HCT116 (cell line): ENCODE data around the gene PRC1. TPM values are rescaled to one million over a fixed set of nuclear protein-coding genes. Genes with fewer than 3 reads are reported as not detected.

ENCODE experiments used
- ATAC-seq: fragments of 200-7000 bp; cut with Tn5 transposase; 2 replicates; pipeline ENCODE4 v1.9.1; 2020; ENCODE audit warnings: mild to moderate bottlenecking, moderate library complexity
- BruUV-seq: library from RNA; stranded (reverse); fragments of 400-500 nt; replicated peaks from 2 replicates; lab custom pipeline; 2021; lab: Mats Ljungman, UMichigan
- CTCF ChIA-PET: fragments of 300-600 bp; sonication (Branson Sonifier 250); formaldehyde crosslinking; loops from one replicate; lab custom pipeline; 2021; ENCODE audit warnings: antibody characterized with exemption; lab: Charles Lee
- POLR2A ChIA-PET: fragments of 300-600, 350-600 bp; sonication (Branson Sonifier 250); formaldehyde crosslinking; loops from one replicate; lab custom pipeline; 2021; ENCODE audit warnings: antibody characterized with exemption; lab: Charles Lee
- RAD21 ChIA-PET, 2 experiments: fragments of 300-600 bp; sonication (Branson Sonifier 250); formaldehyde crosslinking; loops; one replicate each; lab custom pipeline; 2023; ENCODE audit warnings: low total read pairs in 2 of 2; ENCODE audit not compliant: uncharacterized antibody in 2 of 2, unreplicated experiment in 2 of 2, low non-redundant PET in 1 of 2; lab: Charles Lee
- DNase-seq: peaks from one replicate; pipeline ENCODE4 v3.0.0-alpha.2; 2010; ENCODE audit warnings: low read depth, low spot score
- H2AFZ ChIP-seq: fragments of 200-600 bp; shearing (Covaris generic), sonication (generic); 2 replicates; pipeline ENCODE4 v1.6.1; 2017; ENCODE audit warnings: low read depth, mixed run types, mixed read lengths, antibody characterized with exemption, low read length; ENCODE audit not compliant: poor library complexity, severe bottlenecking
- H3K27ac ChIP-seq: 2 replicates; pipeline ENCODE4 v1.5.1; 2012; ENCODE audit warnings: low read depth, low read length
- H3K27me3 ChIP-seq: fragments of 200-600 bp; sonication (generic); 2 replicates; pipeline ENCODE4 v1.6.1; 2016; ENCODE audit warnings: mixed run types, low read length, mixed read lengths; ENCODE audit not compliant: insufficient read depth
- H3K36me3 ChIP-seq, 2 experiments: fragments of 200-500 bp in 1 of 2; fragments of 200-600 bp in 1 of 2; sonication (Bioruptor generic) in 1 of 2; sonication (generic) in 1 of 2; 2 replicates each; pipeline versions ENCODE4 v1.5.1 to v1.6.1; 2014 to 2016; ENCODE audit warnings: low read length in 2 of 2, inconsistent platforms in 1 of 2, mixed read lengths in 1 of 2, mixed run types in 1 of 2; ENCODE audit not compliant: insufficient read depth in 2 of 2, control insufficient read depth in 1 of 2
- H3K4me1 ChIP-seq, 2 experiments: fragments of 200-600 bp in 1 of 2; sonication (generic) in 1 of 2; 2 replicates each; pipeline versions ENCODE4 v1.5.1 to v1.6.1; 2012 to 2017; ENCODE audit warnings: low read length in 2 of 2, inconsistent platforms in 1 of 2, mild to moderate bottlenecking in 1 of 2, mixed read lengths in 1 of 2, mixed run types in 1 of 2, moderate library complexity in 1 of 2; ENCODE audit not compliant: insufficient read depth in 2 of 2, control insufficient read depth in 1 of 2
- H3K4me2 ChIP-seq: fragments of 200-600 bp; sonication (generic); 2 replicates; pipeline ENCODE4 v1.6.1; 2017; ENCODE audit warnings: mixed run types, low read length, mixed read lengths
- H3K4me3 ChIP-seq, 2 experiments: fragments of 200-600 bp in 1 of 2; sonication (generic) in 1 of 2; replicated peaks in 1 of 2; 2 replicates each; pipeline ENCODE4 v1.5.1; 2011 to 2016; ENCODE audit warnings: low read length in 2 of 2, control low read depth in 1 of 2, low read depth in 1 of 2, mild to moderate bottlenecking in 1 of 2, mixed read lengths in 1 of 2, mixed run types in 1 of 2
- H3K79me2 ChIP-seq: fragments of 200-600 bp; sonication (generic); 2 replicates; pipeline ENCODE4 v1.6.1; 2017; ENCODE audit warnings: mild to moderate bottlenecking, mixed run types, low read length, moderate library complexity, mixed read lengths; ENCODE audit not compliant: insufficient read depth
- H3K9ac ChIP-seq: fragments of 200-600 bp; sonication (generic); 2 replicates; pipeline ENCODE4 v1.6.1; 2016; ENCODE audit warnings: low read length, mixed read lengths
- H3K9me2 ChIP-seq: fragments of 200-600 bp; sonication (generic), shearing (Covaris generic); 2 replicates; pipeline ENCODE4 v1.6.1; 2017; ENCODE audit warnings: mixed run types, mild to moderate bottlenecking, moderate library complexity; ENCODE audit not compliant: insufficient read depth
- H3K9me3 ChIP-seq, 2 experiments: fragments of 200-500 bp in 1 of 2; fragments of 200-600 bp in 1 of 2; sonication (Bioruptor generic) in 1 of 2; sonication (generic) in 1 of 2; 2 replicates each; pipeline ENCODE4 v1.6.1; 2014 to 2017; ENCODE audit warnings: low read length in 2 of 2, mixed read lengths in 2 of 2, inconsistent platforms in 1 of 2, low read depth in 1 of 2, mild to moderate bottlenecking in 1 of 2, mixed run types in 1 of 2, moderate library complexity in 1 of 2; ENCODE audit not compliant: control insufficient read depth in 1 of 2, insufficient read depth in 1 of 2
- H4K20me1 ChIP-seq: fragments of 200-600 bp; sonication (generic), shearing (Covaris generic); 2 replicates; pipeline ENCODE4 v1.6.1; 2017; ENCODE audit warnings: mixed run types, mild to moderate bottlenecking, moderate library complexity; ENCODE audit not compliant: insufficient read depth
- ATF3 ChIP-seq: IDR thresholded peaks from 2 replicates; pipeline ENCODE4 v1.6.1; 2012
- CBX3 ChIP-seq: IDR thresholded peaks from 2 replicates; pipeline ENCODE4 v1.6.1; 2012; ENCODE audit warnings: low read depth
- CEBPB ChIP-seq: IDR thresholded peaks from 2 replicates; pipeline ENCODE4 v1.6.1; 2012; ENCODE audit warnings: low read depth
- EGR1 ChIP-seq: IDR thresholded peaks from 2 replicates; pipeline ENCODE4 v1.6.1; 2012; ENCODE audit warnings: low read depth
- ELF1 ChIP-seq: IDR thresholded peaks from 2 replicates; pipeline ENCODE4 v1.6.1; 2012; ENCODE audit warnings: low read depth, borderline replicate concordance
- EZH2 ChIP-seq: fragments of 200-600 bp; sonication (generic); IDR thresholded peaks from 2 replicates; pipeline ENCODE4 v1.6.1; 2017; ENCODE audit warnings: antibody characterized with exemption, mixed run types
- EZH2phosphoT487 ChIP-seq: fragments of 200-600 bp; IDR thresholded peaks from 2 replicates; pipeline ENCODE4 v1.6.1; 2018; ENCODE audit warnings: antibody characterized with exemption, borderline replicate concordance
- FOSL1 ChIP-seq: IDR thresholded peaks from 2 replicates; pipeline ENCODE4 v1.6.1; 2012; ENCODE audit warnings: low read depth
- JUND ChIP-seq: IDR thresholded peaks from 2 replicates; pipeline ENCODE4 v1.6.1; 2012
- POLR2A ChIP-seq: IDR thresholded peaks from 2 replicates; pipeline ENCODE4 v1.7.0; 2011; ENCODE audit warnings: borderline replicate concordance; ENCODE audit not compliant: insufficient read depth, insufficient read length; ENCODE audit errors: extremely low read depth
- POLR2AphosphoS5 ChIP-seq: IDR thresholded peaks from 2 replicates; pipeline ENCODE4 v1.6.1; 2011; ENCODE audit warnings: mild to moderate bottlenecking, low read depth, low read length, moderate library complexity
- RAD21 ChIP-seq: IDR thresholded peaks from 2 replicates; pipeline ENCODE4 v1.6.1; 2012; ENCODE audit warnings: low read depth, mild to moderate bottlenecking
- SIN3A ChIP-seq: IDR thresholded peaks from 2 replicates; pipeline ENCODE4 v1.6.1; 2012; ENCODE audit warnings: low read depth
- SP1 ChIP-seq: IDR thresholded peaks from 2 replicates; pipeline ENCODE4 v1.6.1; 2012; ENCODE audit warnings: low read depth
- SRF ChIP-seq: IDR thresholded peaks from 2 replicates; pipeline ENCODE4 v1.6.1; 2012; ENCODE audit warnings: low read depth
- TCF7L2 ChIP-seq: IDR thresholded peaks from 2 replicates; pipeline ENCODE4 v1.7.0; 2011; ENCODE audit warnings: borderline replicate concordance, inconsistent platforms; ENCODE audit not compliant: insufficient read depth, insufficient read length; ENCODE audit errors: extremely low read depth
- YY1 ChIP-seq: IDR thresholded peaks from 2 replicates; pipeline ENCODE4 v1.6.1; 2011; ENCODE audit warnings: low read length, low read depth, moderate library complexity, mild to moderate bottlenecking; ENCODE audit not compliant: insufficient replicate concordance; ENCODE audit errors: extremely low read depth
- ZBTB33 ChIP-seq: IDR thresholded peaks from 2 replicates; pipeline ENCODE4 v1.6.1; 2011; ENCODE audit warnings: mild to moderate bottlenecking, low read length, moderate library complexity; ENCODE audit not compliant: insufficient replicate concordance; ENCODE audit errors: extremely low read depth
- ZFX ChIP-seq: fragments of 450-650 bp; IDR thresholded peaks from 2 replicates; pipeline ENCODE4 v1.6.1; 2017
- intact Hi-C: fragments of 100-400 bp; cut with micrococcal nuclease; formaldehyde crosslinking; loops from 2 replicates; pipeline ENCODE4 v1.10.0; 2022
- total RNA-seq: library from RNA; stranded (reverse); gene quantifications from one replicate; pipeline ENCODE4 v1.2.1, GENCODE V29; 2021; ENCODE audit not compliant: unreplicated experiment
- TF ChIP-seq, protein P1 (sequence below), 3 experiments: fragments of 200-600 bp in 1 of 3; sonication (generic) in 1 of 3; IDR thresholded peaks in 2 of 3; conservative IDR thresholded peaks in 1 of 3; 2 replicates each; pipeline ENCODE4 v1.5.1; 2012 to 2017; ENCODE audit warnings: low read depth in 2 of 3, low read length in 2 of 3, antibody characterized with exemption in 1 of 3, borderline replicate concordance in 1 of 3, control low read depth in 1 of 3, mild to moderate bottlenecking in 1 of 3, mixed read lengths in 1 of 3, mixed run types in 1 of 3, moderate library complexity in 1 of 3; ENCODE audit not compliant: insufficient read depth in 1 of 3

Gene PRC1
- total RNA-seq, 1 experiment from 2014 or later, result 186 TPM

- Histone ChIP-seq H3K36me3 (peaks cover 24 to 40% of the 10 kb centered on the region in 2 experiments), H2AFZ (no peak overlapping the region), H3K4me3 (no peak overlapping the region), H3K4me2 (no peak overlapping the region), H3K27me3 (no peaks in the 10 kb centered on the region), H3K79me2 (peaks cover 20% of the 10 kb centered on the region; the same call in 1 of the 2 replicates), H3K9ac (no peak overlapping the region), H3K4me1 (peaks cover 3 to 10% of the 10 kb centered on the region in 2 experiments; a peak in 3 of 4 replicates), H3K9me2 (no peaks in the 10 kb centered on the region)
- DNase-seq, result no peak
- ATAC-seq, result no peak
- CTCF ChIA-PET, result no interaction called here
- intact Hi-C loops, result no loop called here
- TF ChIP-seq CEBPB, result no peak
- TF ChIP-seq POLR2AphosphoS5, result no peak
- TF ChIP-seq ZFX, result no peak
- no peak for TF ChIP-seq ZBTB33
- TF ChIP-seq ATF3, result no peak
- TF ChIP-seq JUND, result no peak
- no peak for TF ChIP-seq EZH2
- no peak for TF ChIP-seq SP1
- no peak for TF ChIP-seq SRF
- TF ChIP-seq POLR2A, result no peak
- TF ChIP-seq EZH2phosphoT487, result no peak
- no peak for TF ChIP-seq FOSL1
- no peak for TF ChIP-seq TCF7L2
- no peak for TF ChIP-seq YY1
- no peak for TF ChIP-seq ELF1
- TF ChIP-seq CBX3, result no peak
- TF ChIP-seq, protein P1, sequence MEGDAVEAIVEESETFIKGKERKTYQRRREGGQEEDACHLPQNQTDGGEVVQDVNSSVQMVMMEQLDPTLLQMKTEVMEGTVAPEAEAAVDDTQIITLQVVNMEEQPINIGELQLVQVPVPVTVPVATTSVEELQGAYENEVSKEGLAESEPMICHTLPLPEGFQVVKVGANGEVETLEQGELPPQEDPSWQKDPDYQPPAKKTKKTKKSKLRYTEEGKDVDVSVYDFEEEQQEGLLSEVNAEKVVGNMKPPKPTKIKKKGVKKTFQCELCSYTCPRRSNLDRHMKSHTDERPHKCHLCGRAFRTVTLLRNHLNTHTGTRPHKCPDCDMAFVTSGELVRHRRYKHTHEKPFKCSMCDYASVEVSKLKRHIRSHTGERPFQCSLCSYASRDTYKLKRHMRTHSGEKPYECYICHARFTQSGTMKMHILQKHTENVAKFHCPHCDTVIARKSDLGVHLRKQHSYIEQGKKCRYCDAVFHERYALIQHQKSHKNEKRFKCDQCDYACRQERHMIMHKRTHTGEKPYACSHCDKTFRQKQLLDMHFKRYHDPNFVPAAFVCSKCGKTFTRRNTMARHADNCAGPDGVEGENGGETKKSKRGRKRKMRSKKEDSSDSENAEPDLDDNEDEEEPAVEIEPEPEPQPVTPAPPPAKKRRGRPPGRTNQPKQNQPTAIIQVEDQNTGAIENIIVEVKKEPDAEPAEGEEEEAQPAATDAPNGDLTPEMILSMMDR (IDR thresholded peaks at IDR 0.05 in 2 of 3, conservative IDR thresholded peaks at IDR 0.05 in 1 of 3; ENCODE audit: borderline replicate concordance in 1 of 3, insufficient read depth in 1 of 3, low read depth in 2 of 3, low read length in 2 of 3), result no peak
- no peak for TF ChIP-seq RAD21
- TF ChIP-seq EGR1, result no peak
- TF ChIP-seq SIN3A, result no peak
- TF ChIP-seq, all 23 proteins: peak for 0
- Histone ChIP-seq H3K27ac (no peak overlapping the region), H4K20me1 (no peaks in the 10 kb centered on the region), H3K9me3 (no peaks in the 10 kb centered on the region)
- ChIA-PET POLR2A (interaction anchor here (0.5 to 1.1 kb wide), 2 partner anchors 15 to 224 kb away, joined by 3 read pairs; partner anchors contain the start of gene RCCD1), RAD21 (no interaction called here)
- BruUV-seq, result no TSS peak
Measured at GRCh38 chr15:90939756-90940155, 54.6 kb downstream of the PRC1 start.
